ENCODE results near the gene RAET1G. TPM values are rescaled to one million over a fixed set of nuclear protein-coding genes. Genes with fewer than 3 reads are reported as not detected.

Gene RAET1G
- total and polyA plus RNA-seq, 11 donors = 0.22 to 1.9 (median 0.25) TPM; not detected in 8

GRCh38 chr6:149891259-149891658, 31.7 kb downstream of the RAET1G start:
- Histone ChIP-seq H3K9me3 (no peaks in the 10 kb centered on the region), H3K4me1 (peaks cover 8 to 19% (median 15%) of the 10 kb centered on the region in 12 donors), H3K27ac (no peak overlapping the region), H3K36me3 (no peaks in the 10 kb centered on the region), H3K4me3 (no peak overlapping the region), H3K27me3 (no peaks in the 10 kb centered on the region)
- 87 to 93% (median 89%) methylated on average over 3 of the region's 3 CpGs for WGBS, 4 donors
- TF ChIP-seq CTCF (IDR thresholded peaks at IDR 0.05) (no peak), POLR2A (IDR thresholded peaks at IDR 0.05) (no peak)
- ATAC-seq (no peak), DNase-seq (no peak)
- intact Hi-C loops (cut with DNase I) = no loop called here

GRCh38 chr6:149890629-149891045, 32.3 kb downstream of the RAET1G start:
- ATAC-seq (peak in 1 of 4 donors; percentile 34), DNase-seq (no peak)
- Histone ChIP-seq H3K4me1 (peaks cover 2 to 12% (median 9%) of the 10 kb centered on the region in 12 donors), H3K27me3 (no peaks in the 10 kb centered on the region), H3K36me3 (no peaks in the 10 kb centered on the region), H3K27ac (no peak overlapping the region), H3K4me3 (no peak overlapping the region), H3K9me3 (no peaks in the 10 kb centered on the region)
- WGBS, 4 donors = 70 to 77% (median 73%) methylated on average over 6 of the region's 6 CpGs
- intact Hi-C loops (cut with DNase I) = no loop called here
- no peak for TF ChIP-seq CTCF (IDR thresholded peaks at IDR 0.05)
- no peak for TF ChIP-seq POLR2A (IDR thresholded peaks at IDR 0.05)

GRCh38 chr6:149889326-149889725, 33.6 kb downstream of the RAET1G start:
- intact Hi-C loops (cut with DNase I) = no loop called here
- Histone ChIP-seq H3K27ac (no peak overlapping the region), H3K4me1 (no peaks in the 10 kb centered on the region), H3K4me3 (no peak overlapping the region), H3K36me3 (no peaks in the 10 kb centered on the region), H3K27me3 (no peaks in the 10 kb centered on the region), H3K9me3 (no peaks in the 10 kb centered on the region)
- no peak for TF ChIP-seq CTCF (IDR thresholded peaks at IDR 0.05)
- TF ChIP-seq POLR2A (IDR thresholded peaks at IDR 0.05) = no peak
- no peak for DNase-seq
- no peak for ATAC-seq
- WGBS, 4 donors = 72 to 91% (median 77%) methylated on average over 7 of the region's 7 CpGs

- H3K4me1 ChIP-seq = no peaks in the 10 kb centered on the region
- H3K4me3 ChIP-seq = no peak overlapping the region
- DNase-seq (no peak), ATAC-seq (no peak)
- H3K27me3 ChIP-seq = no peaks in the 10 kb centered on the region
- no peak overlapping the region for H3K27ac ChIP-seq
- TF ChIP-seq CTCF (IDR thresholded peaks at IDR 0.05) = no peak
- 54 to 72% (median 66%) methylated on average over 1 of the region's 1 CpG for WGBS, 4 donors
- H3K36me3 ChIP-seq = no peaks in the 10 kb centered on the region
- intact Hi-C loops (cut with DNase I) = no loop called here
- H3K9me3 ChIP-seq = no peaks in the 10 kb centered on the region
These were observed 34.3 kb downstream of the RAET1G start for GRCh38 chr6:149888659-149889058.
